A673 (cell line): Measurements from ENCODE around the gene PYGB. TPM values are rescaled to one million over a fixed set of nuclear protein-coding genes. Genes with fewer than 3 reads are reported as not detected.

Experiments used
- BruUV-seq: library from RNA; stranded (reverse); fragments of 400-500 nt; replicated peaks from 2 replicates; lab custom pipeline; 2021; lab: Mats Ljungman, UMichigan
- CTCF ChIA-PET: fragments of 300-600 bp; sonication (Branson Sonifier 250); formaldehyde crosslinking; loops from one replicate; lab custom pipeline; 2022; ENCODE audit warnings: antibody characterized with exemption; lab: Charles Lee
- POLR2A ChIA-PET: fragments of 300-600 bp; sonication (Branson Sonifier 250); formaldehyde crosslinking; loops from one replicate; lab custom pipeline; 2022; ENCODE audit warnings: antibody characterized with exemption; ENCODE audit not compliant: low non-redundant PET; lab: Charles Lee
- DNase-seq: peaks from one replicate; pipeline ENCODE4 v3.0.0-alpha.2; 2015; ENCODE audit warnings: low spot score
- H3K27ac ChIP-seq: fragments of 200-600 bp; sonication (generic); 2 replicates; pipeline ENCODE4 v1.5.1; 2016; ENCODE audit warnings: mixed run types, low read depth, mild to moderate bottlenecking, mixed read lengths, antibody characterized with exemption, low read length; ENCODE audit not compliant: poor library complexity, severe bottlenecking
- H3K27me3 ChIP-seq: fragments of 200-600 bp; sonication (generic); replicated peaks from 2 replicates; pipeline ENCODE4 v1.6.1; 2017; ENCODE audit warnings: mixed run types, low read depth, mild to moderate bottlenecking, mixed read lengths, antibody characterized with exemption, low read length; ENCODE audit not compliant: insufficient read depth, poor library complexity
- H3K36me3 ChIP-seq: fragments of 200-600 bp; sonication (generic); 2 replicates; pipeline ENCODE4 v1.6.1; 2016; ENCODE audit warnings: mixed run types, mild to moderate bottlenecking, mixed read lengths, antibody characterized with exemption, low read length; ENCODE audit not compliant: insufficient read depth, poor library complexity, severe bottlenecking
- H3K4me1 ChIP-seq: fragments of 200-600 bp; sonication (generic); 2 replicates; pipeline ENCODE4 v1.6.1; 2017; ENCODE audit warnings: mixed run types, mild to moderate bottlenecking, mixed read lengths, antibody characterized with exemption, low read length; ENCODE audit not compliant: insufficient read depth, poor library complexity, severe bottlenecking
- H3K4me3 ChIP-seq: fragments of 200-600 bp; sonication (generic); 2 replicates; pipeline ENCODE4 v1.5.1; 2016; ENCODE audit warnings: low read depth, mixed run types, mild to moderate bottlenecking, mixed read lengths, low read length; ENCODE audit not compliant: poor library complexity, severe bottlenecking
- H3K9me3 ChIP-seq: fragments of 200-600 bp; sonication (generic); 2 replicates; pipeline ENCODE4 v1.6.1; 2016; ENCODE audit warnings: mixed run types, low read depth, mild to moderate bottlenecking, mixed read lengths, antibody characterized with exemption, low read length; ENCODE audit not compliant: poor library complexity, severe bottlenecking
- CTCF ChIP-seq: fragments of 300-800, 200-600 bp; sonication (generic); conservative IDR thresholded peaks from 2 replicates; pipeline ENCODE4 v1.5.1; 2017; ENCODE audit warnings: low read depth, mild to moderate bottlenecking, antibody characterized with exemption, low read length, moderate library complexity, mixed read lengths
- EZH2 ChIP-seq: fragments of 200-600 bp; sonication (generic); IDR thresholded peaks from 2 replicates; pipeline ENCODE4 v1.6.1; 2017; ENCODE audit warnings: borderline replicate concordance, low read depth, mild to moderate bottlenecking, mixed read lengths, antibody characterized with exemption, low read length; ENCODE audit not compliant: poor library complexity, severe bottlenecking
- intact Hi-C: fragments of 100-400 bp; cut with micrococcal nuclease; formaldehyde crosslinking; loops from one replicate; pipeline ENCODE4 v1.10.0; 2022; ENCODE audit not compliant: unreplicated experiment
- total RNA-seq: library from RNA; stranded (reverse); gene quantifications from 2 replicates; pipeline ENCODE4 v1.2.3, GENCODE V29; 2021

Gene PYGB
- total RNA-seq, 1 experiment from 2014 or later = 52.3 TPM

- no peak overlapping the region for H3K27ac ChIP-seq
- TF ChIP-seq CTCF (no peak), EZH2 (no peak)
- POLR2A ChIA-PET = interaction anchor here (0.6 kb wide), 1 partner anchor 12 kb away, joined by 3 read pairs; no protein-coding TSS in a partner anchor
- CTCF ChIA-PET = no interaction called here
- intact Hi-C loops = no loop called here
- no TSS peak for BruUV-seq
- no peaks in the 10 kb centered on the region for H3K4me1 ChIP-seq
- H3K27me3 ChIP-seq = no peaks in the 10 kb centered on the region
- no peak for DNase-seq
- H3K36me3 ChIP-seq = no peaks in the 10 kb centered on the region
- H3K4me3 ChIP-seq = no peak overlapping the region
- no peaks in the 10 kb centered on the region for H3K9me3 ChIP-seq
These were observed 66.9 kb downstream of the PYGB start for GRCh38 chr20:25314497-25315417.

- POLR2A ChIA-PET = no interaction called here
- no peak overlapping the region for H3K27ac ChIP-seq
These were observed 67.7 kb downstream of the PYGB start for GRCh38 chr20:25315418-25316210.

More at GRCh38 chr20:25315418-25316210, 67.7 kb downstream of the PYGB start:
- no peak for TF ChIP-seq EZH2
- TF ChIP-seq CTCF = no peak
- CTCF ChIA-PET = no interaction called here
- H3K9me3 ChIP-seq = no peaks in the 10 kb centered on the region
- H3K4me3 ChIP-seq = no peak overlapping the region
- no peak for DNase-seq
- H3K4me1 ChIP-seq = no peaks in the 10 kb centered on the region
- no peaks in the 10 kb centered on the region for H3K27me3 ChIP-seq
- BruUV-seq = no TSS peak
- intact Hi-C loops = no loop called here
- H3K36me3 ChIP-seq = no peaks in the 10 kb centered on the region
